ENCODE results near the gene FYB1. TPM values are rescaled to one million over a fixed set of nuclear protein-coding genes. Genes with fewer than 3 reads are reported as not detected.
A peak's percentile ranks its signal among the peaks of the same experiment; 100 is the strongest.

FYB1 gene
- total RNA-seq, 1 donor from 2014 or later = 45.0 TPM

GRCh38 chr5:39169081-39169480 lies 50.3 kb downstream of the FYB1 start:
- TF ChIP-seq CTCF (IDR thresholded peaks at IDR 0.05) = no peak
- Histone ChIP-seq H3K27ac (no peak overlapping the region), H3K4me3 (no peak overlapping the region), H3K27me3 (no peaks in the 10 kb centered on the region), H3K4me1 (no peaks in the 10 kb centered on the region), H3K9me3 (no peaks in the 10 kb centered on the region), H3K36me3 (no peaks in the 10 kb centered on the region)
- DNase-seq (no peak), ATAC-seq (no peak)
- intact Hi-C loops (cut with DNase I) = no loop called here

GRCh38 chr5:39167972-39168342 lies 51.4 kb downstream of the FYB1 start:
- Histone ChIP-seq H3K27ac (no peak overlapping the region), H3K9me3 (no peaks in the 10 kb centered on the region), H3K27me3 (no peaks in the 10 kb centered on the region), H3K4me1 (no peaks in the 10 kb centered on the region), H3K36me3 (no peaks in the 10 kb centered on the region), H3K4me3 (no peak overlapping the region)
- intact Hi-C loops (cut with DNase I) = no loop called here
- no peak for ATAC-seq
- no peak for DNase-seq
- no peak for TF ChIP-seq CTCF (IDR thresholded peaks at IDR 0.05)

- H3K4me3 ChIP-seq = no peak overlapping the region
- no peaks in the 10 kb centered on the region for H3K9me3 ChIP-seq
- intact Hi-C loops (cut with DNase I) = no loop called here
- TF ChIP-seq CTCF (IDR thresholded peaks at IDR 0.05) = no peak
- no peak for ATAC-seq
- no peak overlapping the region for H3K27ac ChIP-seq
- H3K27me3 ChIP-seq = no peaks in the 10 kb centered on the region
- no peak for DNase-seq
- no peaks in the 10 kb centered on the region for H3K4me1 ChIP-seq
- H3K36me3 ChIP-seq = no peaks in the 10 kb centered on the region
Observed at GRCh38 chr5:39167141-39167971, 52.0 kb downstream of the FYB1 start.

- intact Hi-C loops (cut with DNase I) = no loop called here
Observed at GRCh38 chr5:39164529-39165402, 54.6 kb downstream of the FYB1 start.

GRCh38 chr5:39164016-39164415 lies 55.3 kb downstream of the FYB1 start:
- ATAC-seq (peak; percentile 71), DNase-seq (no peak)
- H3K9me3 ChIP-seq = no peaks in the 10 kb centered on the region
- TF ChIP-seq CTCF (IDR thresholded peaks at IDR 0.05) = no peak
- intact Hi-C loops (cut with DNase I) = no loop called here
- H3K4me1 ChIP-seq = no peaks in the 10 kb centered on the region
- no peaks in the 10 kb centered on the region for H3K27me3 ChIP-seq
- no peak overlapping the region for H3K27ac ChIP-seq
- no peaks in the 10 kb centered on the region for H3K36me3 ChIP-seq
- H3K4me3 ChIP-seq = no peak overlapping the region

More at GRCh38 chr5:39164529-39165402, 54.6 kb downstream of the FYB1 start:
- no peak for ATAC-seq
- no peak for DNase-seq
- Histone ChIP-seq H3K4me3 (no peak overlapping the region), H3K4me1 (no peaks in the 10 kb centered on the region), H3K27ac (no peak overlapping the region), H3K36me3 (no peaks in the 10 kb centered on the region), H3K9me3 (no peaks in the 10 kb centered on the region), H3K27me3 (no peaks in the 10 kb centered on the region)
- no peak for TF ChIP-seq CTCF (IDR thresholded peaks at IDR 0.05)
